WTC11 (cell line): ENCODE results near the gene C1orf185.

Experiments used
- ATF6 ChIP-seq: sonication (generic); formaldehyde crosslinking; IDR thresholded peaks from 2 replicates; pipeline ENCODE4 v1.8.1; 2023; ENCODE audit warnings: mild to moderate bottlenecking, missing genetic modification reagents
- CTCF ChIP-seq: fragments of 200-600 bp; IDR thresholded peaks from 2 replicates; pipeline ENCODE4 v1.8.0; 2022; ENCODE audit warnings: antibody characterized with exemption
- SP1 ChIP-seq: sonication (generic); formaldehyde crosslinking; conservative IDR thresholded peaks from 2 replicates; pipeline ENCODE4 v1.8.1; 2022; ENCODE audit warnings: missing genetic modification reagents

GRCh38 chr1:51147394-51147793 is 45.4 kb downstream of the C1orf185 start:
- no peak for TF ChIP-seq ATF6 (CRISPR knock-in tag)
- TF ChIP-seq CTCF: no peak
- no peak for TF ChIP-seq SP1
